H1 (cell line): ENCODE measurements around the gene FAM53B. TPM values are rescaled to one million over a fixed set of nuclear protein-coding genes. Genes with fewer than 3 reads are reported as not detected.

Experiments
- CTCF ChIA-PET: fragments of 300-600 bp; sonication (Branson Sonifier 250); formaldehyde crosslinking; loops from one replicate; lab custom pipeline; 2021; ENCODE audit not compliant: partially characterized antibody; lab: Charles Lee
- POLR2A ChIA-PET: fragments of 300-600 bp; sonication (Branson Sonifier 250); formaldehyde crosslinking; loops from one replicate; lab custom pipeline; 2021; ENCODE audit warnings: inconsistent platforms; ENCODE audit not compliant: partially characterized antibody; lab: Charles Lee
- DNase-seq, 2 experiments: peaks; one replicate each; pipeline versions ENCODE4 v3.0.0 to v3.0.0-alpha.2; 2010 to 2022; ENCODE audit warnings: low spot score in 2 of 2, low read depth in 1 of 2, mixed read lengths in 1 of 2
- FAIRE-seq: peaks from 2 replicates; lab custom pipeline; 2011; peaks lifted over from hg19 to GRCh38; lab: Jason Lieb, UNC
- H2AFZ ChIP-seq: 2 replicates; pipeline ENCODE4 v1.8.1; 2012; ENCODE audit warnings: low read length, inconsistent platforms
- H2AK5ac ChIP-seq: 2 replicates; pipeline ENCODE4 v1.6.1; 2013; ENCODE audit warnings: low read depth, low read length
- H2BK120ac ChIP-seq: replicated peaks from 2 replicates; pipeline ENCODE3; 2013; ENCODE audit warnings: low read depth, low read length, inconsistent platforms
- H2BK12ac ChIP-seq: 2 replicates; pipeline ENCODE4 v1.6.1; 2013; ENCODE audit warnings: low read depth, low read length
- H2BK15ac ChIP-seq: 2 replicates; pipeline ENCODE4 v1.6.1; 2013; ENCODE audit warnings: low read length
- H2BK20ac ChIP-seq: 2 replicates; pipeline ENCODE4 v1.6.1; 2013; ENCODE audit warnings: low read length
- H2BK5ac ChIP-seq: 2 replicates; pipeline ENCODE4 v1.6.1; 2013; ENCODE audit warnings: low read depth, low read length
- H3K14ac ChIP-seq: 2 replicates; pipeline ENCODE4 v1.6.1; 2013; ENCODE audit warnings: inconsistent platforms; ENCODE audit not compliant: insufficient read length
- H3K18ac ChIP-seq: 2 replicates; pipeline ENCODE4 v1.6.1; 2013; ENCODE audit warnings: low read length; ENCODE audit errors: extremely low read depth
- H3K23ac ChIP-seq: 2 replicates; pipeline ENCODE4 v1.6.1; 2013; ENCODE audit warnings: inconsistent platforms; ENCODE audit not compliant: insufficient read length
- H3K23me2 ChIP-seq: 2 replicates; pipeline ENCODE4 v1.6.1; 2013; ENCODE audit warnings: low read depth, low read length
- H3K27ac ChIP-seq: 2 replicates; pipeline ENCODE4 v1.6.1; 2011; ENCODE audit warnings: low read depth, low read length, inconsistent platforms
- H3K27me3 ChIP-seq, 4 experiments: replicated peaks in 1 of 4; 1 replicate in 1 of 4; 2 replicates in 3 of 4; pipeline versions ENCODE4 v1.6.1 to v1.8.1; 2011 to 2013; ENCODE audit warnings: low read length in 3 of 4, mild to moderate bottlenecking in 3 of 4, inconsistent platforms in 2 of 4, mixed read lengths in 2 of 4, moderate library complexity in 1 of 4; ENCODE audit not compliant: control insufficient read depth in 3 of 4, insufficient read depth in 3 of 4; ENCODE audit errors: extremely low read depth in 1 of 4
- H3K36me3 ChIP-seq, 4 experiments: 2 replicates each; pipeline versions ENCODE4 v1.6.1 to v1.8.1; 2011 to 2013; ENCODE audit warnings: mild to moderate bottlenecking in 4 of 4, low read length in 3 of 4, moderate library complexity in 2 of 4, control low read depth in 1 of 4, inconsistent platforms in 1 of 4; ENCODE audit not compliant: insufficient read depth in 4 of 4, control insufficient read depth in 2 of 4
- H3K4ac ChIP-seq: replicated peaks from 2 replicates; pipeline ENCODE3; 2013; ENCODE audit warnings: low read length, low read depth, mixed read lengths, inconsistent platforms; ENCODE audit not compliant: insufficient read length
- H3K4me1 ChIP-seq, 4 experiments: replicated peaks in 1 of 4; 1 replicate in 1 of 4; 2 replicates in 3 of 4; pipeline versions ENCODE4 v1.6.1 to v1.8.1; 2011 to 2013; ENCODE audit warnings: low read length in 3 of 4, inconsistent platforms in 2 of 4, mixed read lengths in 1 of 4; ENCODE audit not compliant: insufficient read depth in 4 of 4, control insufficient read depth in 3 of 4
- H3K4me2 ChIP-seq, 2 experiments: 2 replicates each; pipeline versions ENCODE4 v1.6.1 to v1.8.1; 2011 to 2013; ENCODE audit warnings: low read depth in 2 of 2, low read length in 2 of 2, control low read depth in 1 of 2, inconsistent platforms in 1 of 2, mild to moderate bottlenecking in 1 of 2; ENCODE audit not compliant: insufficient read depth in 1 of 2
- H3K4me3 ChIP-seq, 4 experiments: fragments of 200-600, 300-600 bp in 1 of 4; sonication (generic), shearing (Covaris generic), sonication (Bioruptor Twin) in 1 of 4; 2 replicates each; pipeline versions ENCODE4 v1.5.1 to v1.8.1; 2011 to 2016; ENCODE audit warnings: low read length in 4 of 4, low read depth in 3 of 4, control low read depth in 2 of 4, inconsistent platforms in 2 of 4, mild to moderate bottlenecking in 2 of 4, mixed read lengths in 1 of 4, moderate library complexity in 1 of 4; ENCODE audit not compliant: insufficient read depth in 2 of 4; ENCODE audit errors: extremely low read depth in 1 of 4
- H3K56ac ChIP-seq: replicated peaks from 2 replicates; pipeline ENCODE3; 2013; ENCODE audit warnings: low read depth, mild to moderate bottlenecking, mixed read lengths, low read length, inconsistent platforms; ENCODE audit not compliant: insufficient read length
- H3K79me1 ChIP-seq: 2 replicates; pipeline ENCODE4 v1.6.1; 2013; ENCODE audit warnings: low read depth, low read length, control low read depth
- H3K79me2 ChIP-seq, 2 experiments: 2 replicates each; pipeline versions ENCODE4 v1.6.1 to v1.8.1; 2012 to 2013; ENCODE audit warnings: low read length in 2 of 2, mild to moderate bottlenecking in 2 of 2, inconsistent platforms in 1 of 2; ENCODE audit not compliant: insufficient read depth in 2 of 2, control insufficient read depth in 1 of 2
- H3K9ac ChIP-seq, 4 experiments: replicated peaks in 1 of 4; 1 replicate in 1 of 4; 2 replicates in 3 of 4; pipeline versions ENCODE4 v1.6.1 to v1.8.1; 2011 to 2013; ENCODE audit warnings: low read depth in 3 of 4, low read length in 3 of 4, control low read depth in 2 of 4, mild to moderate bottlenecking in 2 of 4, moderate library complexity in 2 of 4, inconsistent platforms in 1 of 4; ENCODE audit errors: extremely low read depth in 1 of 4
- H3K9me3 ChIP-seq, 2 experiments: 2 replicates each; pipeline versions ENCODE4 v1.6.1 to v1.8.1; 2012 to 2013; ENCODE audit warnings: mild to moderate bottlenecking in 2 of 2, moderate library complexity in 2 of 2, control low read depth in 1 of 2, inconsistent platforms in 1 of 2, low read depth in 1 of 2, low read length in 1 of 2, mixed read lengths in 1 of 2; ENCODE audit not compliant: insufficient read depth in 2 of 2
- H4K20me1 ChIP-seq, 2 experiments: replicated peaks in 1 of 2; 2 replicates each; pipeline versions ENCODE3 to v1.8.1; 2011 to 2013; ENCODE audit warnings: inconsistent platforms in 2 of 2, low read length in 2 of 2, mild to moderate bottlenecking in 1 of 2; ENCODE audit not compliant: insufficient read depth in 2 of 2, control insufficient read depth in 1 of 2
- H4K5ac ChIP-seq: 2 replicates; pipeline ENCODE4 v1.6.1; 2013; ENCODE audit warnings: low read length, low read depth, mixed read lengths, inconsistent platforms; ENCODE audit not compliant: insufficient read length
- H4K8ac ChIP-seq: 2 replicates; pipeline ENCODE4 v1.8.0; 2013; ENCODE audit warnings: mild to moderate bottlenecking, moderate library complexity, low read length, inconsistent platforms; ENCODE audit not compliant: insufficient read depth; ENCODE audit errors: extremely low read depth
- H4K91ac ChIP-seq: replicated peaks from 2 replicates; pipeline ENCODE3; 2013; ENCODE audit warnings: low read length, mixed read lengths, inconsistent platforms; ENCODE audit not compliant: insufficient read length
- WGBS, 2 experiments: shearing (Covaris generic) in 1 of 2; methylation state at CpG; one replicate each; pipeline versions ENCODE4 v1.1.6 to v1.1.7; 2013 to 2015; ENCODE audit warnings: low lambda C conversion rate in 2 of 2, mixed read lengths in 2 of 2, inconsistent platforms in 1 of 2, low coverage in 1 of 2, missing lambda C conversion rate in 1 of 2; ENCODE audit not compliant: insufficient replicate concordance in 2 of 2, insufficient coverage in 1 of 2, insufficient read length in 1 of 2; ENCODE audit errors: extremely low coverage in 1 of 2, missing lambda C conversion rate in 1 of 2; 5-methylcytosine and 5-hydroxymethylcytosine counted together
- polyA plus RNA-seq, 7 experiments: library from polyadenylated mRNA; depleted of rRNA in 3 of 7; stranded (reverse) in 5 of 7; unstranded in 2 of 7; fragments of >200 nt in 5 of 7; fragments of 200-250 nt in 2 of 7; gene quantifications; 1 replicate in 5 of 7; 2 replicates in 1 of 7; 4 replicates in 1 of 7; pipeline versions ENCODE4 v1.2.1 to v1.2.3, GENCODE V29; 2011 to 2013; ENCODE audit warnings: missing spikeins in 2 of 7, mixed read lengths in 2 of 7
- total RNA-seq: library from RNA; stranded (reverse); fragmentation: NEBNext Ultra II Directional; extraction: Animal tissue kit (Norgen Biotek cat#: 25700); gene quantifications from 2 replicates; pipeline ENCODE4 v1.2.1, GENCODE V29; 2021

The FAM53B gene
- total and polyA plus RNA-seq, 2 of the 8 experiments (the other 6 are each of a cell fraction or from before 2014, with no cell fraction given): 5.3 to 14.4 TPM

DNA sequence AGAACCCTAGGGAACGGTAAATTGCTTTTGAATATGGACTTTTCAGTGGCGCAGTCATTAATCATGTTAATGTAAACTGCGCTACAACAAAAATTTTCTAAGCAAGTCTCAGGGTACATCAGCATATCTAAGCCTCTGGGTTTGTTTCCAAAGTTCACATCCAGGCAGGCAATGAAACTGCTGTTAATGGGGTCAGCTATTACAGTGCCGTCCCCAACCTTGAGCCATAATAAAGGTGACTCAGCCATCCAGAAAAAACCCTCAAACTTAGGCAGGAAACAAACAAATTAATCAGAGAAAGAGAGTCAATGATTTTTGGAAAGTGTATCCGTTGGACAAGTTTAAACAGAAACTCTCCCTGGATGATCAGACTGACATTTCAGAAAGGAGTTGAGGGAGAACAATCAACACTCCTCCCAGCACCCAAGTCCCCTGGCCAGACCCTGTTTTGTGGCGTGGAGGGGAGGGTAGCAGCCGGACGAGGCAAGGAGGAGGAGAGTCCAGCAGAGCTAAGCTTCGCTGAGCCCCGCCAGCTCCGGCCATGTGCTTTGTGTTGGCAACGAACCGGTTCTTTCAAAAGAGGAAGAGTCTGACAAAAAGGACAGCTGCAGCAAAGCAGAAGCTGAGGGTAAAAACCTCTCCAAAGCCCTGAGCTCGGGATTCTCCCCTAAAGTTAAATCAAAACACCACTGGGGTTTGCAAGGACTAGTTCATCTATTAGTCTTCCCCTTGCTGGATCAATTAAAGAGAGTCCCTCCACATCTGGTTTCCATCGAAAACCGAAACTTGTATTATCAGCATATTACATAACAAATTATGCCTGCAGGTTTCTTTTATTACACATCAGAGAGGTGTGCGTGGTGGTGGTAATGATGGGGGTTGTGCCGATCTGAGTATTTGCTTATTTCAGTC is 3.6 kb downstream of the FAM53B start:
- Histone ChIP-seq H3K14ac (no peak overlapping the region), H4K20me1 (peaks cover 12 to 24% of the 10 kb centered on the region in 2 experiments), H3K56ac (no peak overlapping the region), H3K9me3 (no peaks in the 10 kb centered on the region), H3K4me1 (peaks cover 29 to 49% (median 32%) of the 10 kb centered on the region in 4 experiments), H2BK12ac (no peak overlapping the region), H2BK20ac (no peak overlapping the region), H4K5ac (no peak overlapping the region), H3K4me3 (peak overlapping the region in 1 of 4 experiments; percentile 35; a peak in 2 of 8 replicates), H3K23ac (no peak overlapping the region), H4K8ac (no peak overlapping the region), H2BK15ac (no peak overlapping the region), H3K27me3 (peaks cover 1 to 21% (median 14%) of the 10 kb centered on the region in 4 experiments; a peak in 6 of 7 replicates), H4K91ac (no peak overlapping the region), H3K4ac (no peak overlapping the region), H2BK5ac (no peak overlapping the region; the same call in 1 of the 2 replicates), H3K27ac (no peak overlapping the region), H3K79me1 (peaks cover 15% of the 10 kb centered on the region), H3K79me2 (peaks cover 0 to 14% of the 10 kb centered on the region in 2 experiments; a peak in 2 of 4 replicates), H2BK120ac (no peak overlapping the region), H3K9ac (no peak overlapping the region), H3K36me3 (no peaks in the 10 kb centered on the region), H2AFZ (no peak overlapping the region), H2AK5ac (no peak overlapping the region), H3K23me2 (peaks cover 14% of the 10 kb centered on the region), H3K4me2 (peak overlapping the region; percentile 61 to 63), H3K18ac (peak overlapping the region; percentile 4; the same call in 1 of the 2 replicates)
- DNase-seq (no peak), FAIRE-seq (no peak)
- POLR2A ChIA-PET: interaction anchor here (0.8 to 2.8 kb wide), 7 partner anchors 15 to 119 kb away, joined by 3 to 11 read pairs (median 4); partner anchors contain the start of gene EEF1AKMT2
- CTCF ChIA-PET: interaction anchor here (0.6 to 5.3 kb wide), 53 partner anchors 9 to 353 kb away, joined by 3 to 86 read pairs (median 6); partner anchors contain the start of gene OAT
- 41% methylated on average over 18 of the region's 18 CpGs; no CpG with 5 or more reads in 1 of the 2 experiments for WGBS, 2 experiments
